HG03175 (cell line): ENCODE results near the gene HIRIP3.

Experiments
- ATAC-seq: cut with Tn5 transposase; IDR thresholded peaks from one replicate; pipeline ENCODE4 v1.9.1; 2021; ENCODE audit warnings: mild to moderate bottlenecking, moderate library complexity; ENCODE audit not compliant: unreplicated experiment

The HIRIP3 gene

GRCh38 chr16:29984764-29985147, 10.7 kb downstream of the HIRIP3 start:
- ATAC-seq: no peak

DNA sequence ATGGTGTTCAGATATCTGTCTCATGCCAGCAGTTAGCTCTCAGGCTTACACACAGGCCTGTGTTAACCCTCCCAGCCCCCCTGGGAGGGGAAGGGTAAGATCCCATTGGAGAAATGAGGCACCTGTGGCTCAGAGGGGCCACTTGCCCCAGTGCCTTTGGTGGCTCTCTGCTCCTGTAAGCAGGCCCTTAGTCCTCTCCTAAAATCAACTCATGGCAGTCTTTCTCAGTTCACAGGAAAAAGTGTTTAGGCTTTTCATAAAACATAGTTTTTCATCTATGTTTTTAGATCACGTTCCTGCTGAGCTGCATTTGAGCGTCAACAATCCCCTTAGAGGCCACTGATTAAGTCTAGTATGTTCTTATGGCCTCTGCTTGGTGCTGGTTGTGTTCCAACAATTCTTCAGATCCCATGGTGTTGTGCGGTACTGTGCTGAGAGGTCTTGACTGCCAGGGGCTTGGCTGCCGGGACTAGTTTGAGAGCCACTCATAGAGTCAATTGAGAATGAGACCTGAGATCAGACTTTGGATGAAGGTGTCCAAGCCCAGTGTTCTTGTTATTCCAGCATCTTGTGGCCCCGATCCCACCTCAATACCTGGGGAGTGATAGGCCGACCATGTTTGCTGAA, 11.2 kb downstream of the HIRIP3 start:
- ATAC-seq: no peak

DNA sequence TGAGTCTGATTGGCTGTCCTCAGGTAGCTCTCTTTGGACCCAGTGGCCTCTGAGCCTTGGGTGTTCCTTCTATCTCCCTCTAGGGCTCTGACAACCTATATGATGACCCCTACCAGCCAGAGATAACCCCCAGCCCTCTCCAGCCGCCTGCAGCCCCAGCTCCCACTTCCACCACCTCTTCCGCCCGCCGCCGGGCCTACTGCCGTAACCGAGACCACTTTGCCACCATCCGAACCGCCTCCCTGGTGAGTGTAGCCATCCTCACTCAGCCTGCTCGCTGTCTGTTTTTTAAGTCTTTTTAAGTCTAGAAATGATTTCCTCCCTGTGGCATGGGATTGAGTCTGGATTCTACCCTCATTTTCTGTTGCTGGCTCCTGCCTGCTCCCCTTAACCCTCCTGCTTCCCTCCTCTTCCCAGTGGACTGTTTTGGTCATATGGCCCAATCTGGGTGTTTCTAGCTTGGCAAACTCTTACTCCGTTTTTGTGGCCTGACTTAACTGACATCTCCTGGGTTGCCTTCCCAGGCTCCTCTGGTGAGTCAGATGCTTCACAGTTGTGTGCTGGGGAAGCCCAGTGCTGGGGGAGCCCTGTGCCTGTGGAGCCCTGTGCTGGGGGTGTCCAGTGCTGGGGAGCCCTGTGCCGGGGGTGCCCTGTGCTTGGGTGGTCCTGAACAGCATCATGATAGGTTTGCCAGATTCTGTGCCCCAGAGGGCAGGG, 11.8 kb downstream of the HIRIP3 start:
- ATAC-seq: no peak

- ATAC-seq: no peak
Measured at GRCh38 chr16:29982560-29983419, 12.6 kb downstream of the HIRIP3 start.

DNA sequence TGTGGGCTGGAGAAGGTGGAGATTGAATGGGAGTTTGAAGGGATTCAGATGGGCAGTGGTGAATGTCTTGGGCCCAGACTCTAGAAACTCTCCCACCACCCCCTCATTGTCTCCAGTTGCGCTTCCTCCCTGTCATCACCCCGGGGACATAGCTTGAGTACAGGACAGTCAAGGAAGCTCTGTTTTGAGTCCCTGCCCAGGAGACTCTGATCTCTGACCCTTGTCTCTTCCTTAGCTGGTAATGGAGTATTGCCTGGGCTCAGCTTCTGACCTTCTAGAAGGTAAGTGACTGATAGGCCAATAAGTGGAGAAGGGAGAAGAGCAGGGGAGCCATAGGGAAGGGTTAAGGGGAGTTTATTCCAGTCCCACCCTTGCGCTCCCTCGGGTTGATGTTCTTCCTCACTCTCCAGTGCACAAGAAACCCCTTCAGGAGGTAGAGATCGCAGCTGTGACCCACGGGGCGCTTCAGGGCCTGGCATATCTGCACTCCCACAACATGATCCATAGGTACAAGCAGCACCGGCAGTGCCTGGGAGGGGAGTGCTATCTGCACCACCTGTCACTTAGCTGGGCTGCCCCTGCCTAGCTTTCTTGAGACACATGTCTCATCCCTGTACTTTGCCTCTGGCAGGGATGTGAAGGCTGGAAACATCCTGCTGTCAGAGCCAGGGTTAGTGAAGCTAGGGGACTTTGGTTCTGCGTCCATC, 16.7 kb downstream of the HIRIP3 start:
- ATAC-seq: no peak

DNA sequence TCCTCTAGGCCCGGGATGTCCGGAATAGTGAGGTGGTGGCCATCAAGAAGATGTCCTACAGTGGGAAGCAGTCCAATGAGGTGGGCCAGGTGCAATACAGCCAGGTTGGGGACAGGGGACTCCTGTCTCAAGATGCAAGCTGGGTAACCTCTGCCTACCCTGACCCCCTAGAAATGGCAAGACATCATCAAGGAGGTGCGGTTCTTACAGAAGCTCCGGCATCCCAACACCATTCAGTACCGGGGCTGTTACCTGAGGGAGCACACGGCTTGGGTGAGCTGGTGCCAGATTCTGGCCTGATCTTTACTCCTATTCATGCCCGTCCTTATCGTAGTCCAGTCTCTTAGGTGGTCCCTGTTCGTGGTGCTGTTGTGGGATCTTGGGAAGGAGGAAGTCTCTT, 17.3 kb downstream of the HIRIP3 start:
- ATAC-seq: no peak

DNA sequence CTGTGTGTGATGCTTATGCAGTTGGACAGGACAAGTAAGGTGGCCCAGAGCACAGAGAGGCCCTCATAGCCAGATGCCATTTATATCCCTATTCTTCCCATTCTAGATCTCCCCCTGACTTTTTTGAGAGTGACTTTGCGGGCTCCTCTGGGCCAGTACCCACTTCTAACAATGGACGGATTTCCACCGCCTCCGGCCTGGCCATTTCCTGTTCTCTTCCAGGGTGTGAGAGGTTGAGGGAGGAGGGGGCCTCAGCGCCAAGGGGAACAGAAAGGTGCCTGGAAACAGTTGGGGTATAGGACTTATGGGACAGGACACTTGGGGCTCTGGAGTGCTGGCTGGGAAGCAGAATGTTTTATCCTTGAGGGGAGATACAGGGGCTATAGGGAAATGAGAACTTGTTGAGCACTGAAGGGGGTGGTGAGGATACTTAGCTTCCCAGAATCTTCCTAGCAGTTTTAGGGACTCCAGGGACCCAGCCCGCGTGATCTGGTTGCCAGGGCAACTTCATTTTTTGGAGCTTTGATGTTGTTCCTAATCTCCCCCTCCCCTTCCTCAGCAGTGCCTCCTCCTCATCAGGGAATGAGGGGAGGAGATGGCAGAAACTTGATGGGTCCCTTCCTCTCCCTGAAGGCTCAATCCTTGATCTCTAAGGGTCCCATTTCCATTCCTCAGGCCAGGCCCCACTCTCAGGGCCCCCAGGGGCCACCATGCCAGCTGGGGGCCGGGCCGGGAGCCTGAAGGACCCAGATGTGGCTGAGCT, 18.2 kb downstream of the HIRIP3 start:
- ATAC-seq: no peak

- ATAC-seq: no peak
Measured at GRCh38 chr16:29975811-29976511, 19.5 kb downstream of the HIRIP3 start.

DNA sequence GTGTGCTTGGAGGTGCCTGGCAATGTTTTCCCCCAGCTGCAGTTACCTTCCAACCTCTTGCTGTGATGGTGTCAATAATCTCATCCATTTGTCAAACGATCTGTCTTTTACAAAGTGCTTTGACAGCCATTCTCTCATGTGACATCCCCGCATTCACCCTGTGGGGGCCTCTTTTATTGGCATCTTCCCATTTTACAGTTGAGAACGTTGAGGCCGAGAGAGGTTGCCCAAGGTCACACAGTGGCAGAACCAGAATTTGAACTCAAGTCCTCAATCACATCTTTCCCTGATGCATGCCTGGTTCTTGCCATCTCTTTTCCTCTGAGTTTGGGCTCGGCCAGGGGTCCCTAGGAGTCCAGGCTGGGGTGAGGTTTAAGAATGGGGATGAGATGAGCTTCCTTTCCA, 20.3 kb downstream of the HIRIP3 start:
- ATAC-seq: no peak

GRCh38 chr16:29974291-29975133, 20.9 kb downstream of the HIRIP3 start:
- ATAC-seq: no peak

DNA sequence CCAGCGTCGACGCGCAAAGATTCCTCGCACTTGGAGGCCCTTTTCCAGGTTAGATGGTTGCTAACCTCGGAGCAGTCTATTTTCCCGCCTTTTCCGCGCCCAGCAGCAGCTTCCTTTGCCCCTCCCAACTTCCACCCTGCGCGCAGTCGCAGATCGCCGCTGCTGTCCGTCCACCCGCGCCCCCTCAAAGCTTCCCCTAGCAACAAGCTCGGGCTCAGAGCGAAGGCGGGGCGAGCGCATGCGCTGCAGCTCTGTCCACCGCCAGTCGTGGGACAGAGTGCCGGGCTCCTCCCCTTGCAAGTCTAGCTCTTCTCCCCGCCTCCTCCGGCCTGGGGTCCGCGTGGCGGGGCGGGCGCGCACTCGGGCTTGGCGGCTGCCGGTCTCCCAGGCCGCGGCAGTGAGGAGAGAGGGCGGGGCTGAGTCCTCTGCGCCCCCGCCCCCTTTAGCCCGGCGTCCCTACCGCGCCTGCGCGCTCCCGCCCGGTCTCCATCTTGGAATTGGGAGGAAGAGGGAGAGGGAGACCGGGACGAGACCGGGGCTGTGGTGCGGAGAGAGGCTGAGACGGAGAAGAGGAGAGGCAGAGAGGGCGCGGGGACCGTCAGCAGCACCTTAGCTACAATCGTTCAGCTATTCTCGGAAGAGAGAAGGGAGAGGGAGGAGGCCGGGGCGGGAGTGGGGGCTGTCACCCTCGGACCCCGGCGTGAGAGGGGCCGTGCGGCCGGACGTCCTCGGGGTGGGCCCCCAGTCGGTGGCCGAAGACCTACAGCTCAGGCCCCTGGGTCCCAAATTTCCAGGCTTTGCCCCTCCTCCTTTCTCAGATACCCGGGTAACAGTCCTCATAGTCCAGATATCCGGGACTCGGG, 21.8 kb downstream of the HIRIP3 start, which contains the start of gene TAOK2:
TAOK2 (plus strand) TSS at position 485 of the 863 bp plus-strand sequence. CDS start 3,905 bp downstream, outside the sequence.
- peak; percentile 94 for ATAC-seq

DNA sequence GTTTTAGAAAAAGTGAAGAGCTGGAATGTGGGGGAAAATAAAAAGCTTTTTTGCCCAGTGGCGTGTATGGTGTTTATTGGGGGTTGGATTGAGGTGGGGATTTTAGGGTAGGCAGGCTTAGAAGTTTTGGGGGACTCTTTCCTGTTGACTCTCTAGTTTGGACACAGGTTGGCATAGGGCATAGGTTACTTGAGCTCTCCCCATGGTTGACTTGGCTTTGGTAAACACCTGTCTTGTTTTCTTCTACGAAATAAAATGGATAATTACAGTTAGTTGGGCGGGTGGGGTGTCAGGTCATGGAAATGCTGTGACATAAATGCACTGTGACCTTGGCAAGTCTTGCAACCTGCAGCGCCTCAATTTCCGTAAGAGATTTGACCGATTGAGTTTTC, 22.4 kb downstream of the HIRIP3 start:
- ATAC-seq: no peak

- no peak for ATAC-seq
Measured at GRCh38 chr16:29972500-29972899, 22.9 kb downstream of the HIRIP3 start.

DNA sequence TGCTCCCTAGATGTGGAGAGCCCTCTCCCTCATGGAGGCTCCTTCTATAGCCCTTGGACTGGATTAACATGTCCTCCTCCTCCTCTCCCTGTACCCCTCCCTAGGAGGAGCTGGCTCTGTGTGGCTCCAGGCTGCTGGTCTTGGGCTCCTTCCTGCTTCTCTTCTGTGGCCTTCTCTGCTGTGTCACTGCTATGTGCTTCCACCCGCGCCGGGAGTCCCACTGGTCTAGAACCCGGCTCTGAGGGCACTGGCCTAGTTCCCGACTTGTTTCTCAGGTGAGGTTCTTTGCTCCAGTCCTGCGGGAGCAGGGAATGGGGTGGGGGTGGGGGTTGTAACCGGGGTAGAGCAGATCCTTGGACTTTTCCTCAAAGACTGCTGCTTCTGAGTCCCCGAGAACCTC, 24.1 kb downstream of the HIRIP3 start:
- no peak for ATAC-seq

DNA sequence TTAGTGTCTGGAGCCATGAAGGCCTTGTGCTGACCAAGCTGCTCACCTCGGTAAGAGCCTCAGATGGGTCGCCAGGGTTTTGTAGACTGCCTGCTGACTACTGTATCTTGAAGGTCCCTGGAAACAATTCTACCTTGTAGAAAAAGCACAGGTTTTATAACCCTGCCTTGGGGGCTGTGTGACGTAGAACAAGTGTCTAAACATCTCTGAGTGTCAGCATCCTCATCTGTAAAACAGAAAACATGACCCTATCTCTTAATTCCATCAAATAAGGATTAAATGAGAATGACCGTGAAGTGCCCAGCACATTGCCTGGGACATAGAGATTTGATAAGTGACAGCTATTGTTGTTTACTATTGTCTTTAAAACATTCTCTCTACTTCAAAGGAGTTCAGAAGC, 27.2 kb downstream of the HIRIP3 start:
- no peak for ATAC-seq

DNA sequence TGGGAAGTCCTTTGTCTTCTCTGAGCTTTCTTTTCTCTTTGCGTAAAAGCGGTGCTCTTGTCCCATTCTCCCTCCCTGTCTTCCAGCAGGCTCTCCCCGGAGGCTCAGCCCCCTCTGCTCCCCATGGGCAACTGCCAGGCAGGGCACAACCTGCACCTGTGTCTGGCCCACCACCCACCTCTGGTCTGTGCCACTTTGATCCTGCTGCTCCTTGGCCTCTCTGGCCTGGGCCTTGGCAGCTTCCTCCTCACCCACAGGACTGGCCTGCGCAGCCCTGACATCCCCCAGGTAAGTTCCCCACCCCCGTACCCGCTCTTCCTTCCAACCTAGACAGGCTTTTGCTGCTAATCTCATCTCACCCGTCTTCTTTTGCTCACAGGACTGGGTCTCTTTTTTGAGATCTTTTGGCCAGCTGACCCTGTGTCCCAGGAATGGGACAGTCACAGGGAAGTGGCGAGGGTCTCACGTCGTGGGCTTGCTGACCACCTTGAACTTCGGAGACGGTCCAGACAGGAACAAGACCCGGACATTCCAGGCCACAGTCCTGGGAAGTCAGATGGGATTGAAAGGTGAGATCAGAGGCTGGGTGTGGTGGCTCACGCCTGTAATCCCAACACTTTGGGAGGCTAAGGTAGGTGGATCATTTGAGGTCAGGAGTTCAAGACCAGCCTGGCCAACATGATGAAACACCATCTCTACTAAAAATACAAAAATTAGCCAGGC, 32.2 kb downstream of the HIRIP3 start:
- ATAC-seq: no peak

DNA sequence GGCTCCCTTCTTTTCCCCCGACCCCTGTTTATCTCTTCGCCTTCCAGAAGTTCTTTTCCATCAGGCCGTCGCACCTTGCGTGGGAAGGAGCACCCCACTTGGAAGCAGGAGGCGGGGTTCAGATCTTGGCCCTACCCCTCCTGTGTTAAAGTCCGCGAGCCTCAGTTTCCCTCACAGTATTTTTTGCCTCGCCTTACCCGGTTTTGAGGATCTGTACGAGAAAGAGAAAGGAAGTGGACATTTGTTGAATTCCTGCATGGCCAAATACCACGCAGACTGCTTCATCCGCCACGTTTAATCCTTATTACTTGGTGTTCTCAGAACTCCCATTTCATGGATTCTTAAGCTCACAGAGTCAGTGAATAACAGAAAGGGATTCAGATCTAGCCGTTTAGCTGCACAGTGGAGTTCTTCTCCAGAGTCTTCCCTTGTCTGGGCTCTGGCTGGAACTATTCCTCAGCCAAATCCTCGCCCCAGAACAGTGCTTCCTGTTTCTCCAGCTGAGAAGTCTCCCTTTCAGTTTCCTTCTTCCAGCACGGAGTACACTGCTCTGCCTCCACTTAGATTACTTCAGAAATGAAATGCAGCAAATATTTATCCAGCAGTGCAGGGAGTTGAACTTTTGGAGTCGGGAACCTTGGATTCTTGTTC, 32.9 kb downstream of the HIRIP3 start:
- ATAC-seq: no peak
